OCI-LY1 (cell line): ENCODE measurements around the gene KDM4B.

ENCODE experiments used
- EZH2 ChIP-seq: fragments of 200-600 bp; sonication (generic), shearing (Covaris generic); IDR thresholded peaks from 2 replicates; pipeline ENCODE4 v1.8.0; 2017; ENCODE audit warnings: borderline replicate concordance, mixed run types, mild to moderate bottlenecking, antibody characterized with exemption, low read length, moderate library complexity, mixed read lengths
- TF ChIP-seq, protein P1 (sequence below): fragments of 200-600 bp; sonication (generic), shearing (Covaris generic); IDR thresholded peaks from 2 replicates; pipeline ENCODE4 v1.5.1; 2017; ENCODE audit warnings: mild to moderate bottlenecking, antibody characterized with exemption, low read length, moderate library complexity, mixed read lengths

DNA sequence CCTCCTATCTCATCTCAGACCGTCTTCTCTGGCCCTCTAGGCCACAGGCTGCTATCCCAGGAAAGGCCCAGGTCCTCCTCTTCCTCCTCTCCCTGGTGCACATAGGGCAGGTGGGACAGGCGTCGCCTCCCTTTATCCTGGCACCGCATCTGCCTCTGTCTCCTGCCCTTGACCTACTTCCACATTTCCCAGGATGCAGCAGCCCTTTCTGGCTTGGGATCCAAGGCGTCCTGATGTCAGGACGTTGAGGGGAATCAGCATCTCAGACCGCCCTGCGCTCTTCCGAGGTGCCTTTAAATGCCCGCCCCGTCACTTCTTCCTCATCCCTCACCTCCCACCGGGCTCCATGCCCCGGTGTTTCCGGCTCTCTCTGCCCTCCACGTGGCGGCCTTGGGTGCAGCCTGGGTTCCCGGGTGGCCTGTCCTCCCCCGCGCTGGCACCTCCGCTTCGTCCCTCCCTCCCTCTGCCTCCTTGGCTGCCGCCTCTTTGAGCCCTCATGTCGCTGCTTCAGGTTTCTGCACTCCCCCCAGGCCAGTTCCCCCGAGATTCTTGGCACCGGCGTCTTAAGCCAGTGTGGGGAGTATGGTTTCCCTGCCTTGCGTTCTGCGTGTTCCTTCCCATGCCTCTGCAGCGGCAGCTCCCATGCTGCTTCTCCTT is 66.3 kb downstream of the KDM4B start:
- TF ChIP-seq, protein P1, sequence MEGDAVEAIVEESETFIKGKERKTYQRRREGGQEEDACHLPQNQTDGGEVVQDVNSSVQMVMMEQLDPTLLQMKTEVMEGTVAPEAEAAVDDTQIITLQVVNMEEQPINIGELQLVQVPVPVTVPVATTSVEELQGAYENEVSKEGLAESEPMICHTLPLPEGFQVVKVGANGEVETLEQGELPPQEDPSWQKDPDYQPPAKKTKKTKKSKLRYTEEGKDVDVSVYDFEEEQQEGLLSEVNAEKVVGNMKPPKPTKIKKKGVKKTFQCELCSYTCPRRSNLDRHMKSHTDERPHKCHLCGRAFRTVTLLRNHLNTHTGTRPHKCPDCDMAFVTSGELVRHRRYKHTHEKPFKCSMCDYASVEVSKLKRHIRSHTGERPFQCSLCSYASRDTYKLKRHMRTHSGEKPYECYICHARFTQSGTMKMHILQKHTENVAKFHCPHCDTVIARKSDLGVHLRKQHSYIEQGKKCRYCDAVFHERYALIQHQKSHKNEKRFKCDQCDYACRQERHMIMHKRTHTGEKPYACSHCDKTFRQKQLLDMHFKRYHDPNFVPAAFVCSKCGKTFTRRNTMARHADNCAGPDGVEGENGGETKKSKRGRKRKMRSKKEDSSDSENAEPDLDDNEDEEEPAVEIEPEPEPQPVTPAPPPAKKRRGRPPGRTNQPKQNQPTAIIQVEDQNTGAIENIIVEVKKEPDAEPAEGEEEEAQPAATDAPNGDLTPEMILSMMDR, result no peak
- no peak for TF ChIP-seq EZH2
